GM21381 (cell line): ENCODE results near the gene MGP.

Experiments
- ATAC-seq: cut with Tn5 transposase; IDR thresholded peaks from one replicate; pipeline ENCODE4 v1.9.1; 2021; ENCODE audit warnings: mild to moderate bottlenecking, moderate library complexity; ENCODE audit not compliant: unreplicated experiment

The MGP gene

DNA sequence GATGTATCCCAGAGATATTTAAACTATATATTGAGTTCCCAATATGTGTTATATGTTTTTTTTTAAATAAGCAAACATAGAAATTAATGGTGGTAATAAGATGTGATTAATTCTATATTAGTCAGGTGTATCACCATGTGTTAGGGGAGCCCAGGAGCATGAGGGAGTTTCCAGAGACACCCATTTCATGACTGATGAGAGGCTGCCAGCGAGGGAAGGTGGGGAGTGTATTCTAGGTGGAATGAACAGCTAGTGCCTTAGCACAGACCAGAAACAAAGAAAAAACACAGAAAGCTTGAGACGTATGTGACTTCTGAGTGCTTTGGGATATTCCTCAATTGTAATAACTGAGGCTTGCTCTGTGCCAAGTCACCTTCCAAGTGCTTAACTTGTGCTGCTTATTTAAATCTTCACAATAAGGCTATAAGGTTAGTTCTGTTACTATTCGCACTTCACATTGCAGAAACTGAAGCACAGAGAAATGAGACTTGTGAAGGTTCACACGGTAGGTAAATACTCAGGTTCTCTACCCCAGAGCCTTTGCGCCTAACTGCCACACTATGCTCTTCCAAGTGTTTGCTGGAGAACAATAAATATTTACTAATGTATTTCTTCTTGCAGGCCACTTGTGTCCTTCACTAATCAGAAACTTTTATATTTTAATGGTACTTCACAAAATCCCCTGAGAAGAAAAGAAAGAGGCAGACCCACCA is 17.9 kb upstream of the MGP start:
- no peak for ATAC-seq

- ATAC-seq: no peak
These were observed 16.8 kb upstream of the MGP start for GRCh38 chr12:14902465-14902864.

- ATAC-seq: no peak
These were observed 15.5 kb upstream of the MGP start for GRCh38 chr12:14901228-14901562.

DNA sequence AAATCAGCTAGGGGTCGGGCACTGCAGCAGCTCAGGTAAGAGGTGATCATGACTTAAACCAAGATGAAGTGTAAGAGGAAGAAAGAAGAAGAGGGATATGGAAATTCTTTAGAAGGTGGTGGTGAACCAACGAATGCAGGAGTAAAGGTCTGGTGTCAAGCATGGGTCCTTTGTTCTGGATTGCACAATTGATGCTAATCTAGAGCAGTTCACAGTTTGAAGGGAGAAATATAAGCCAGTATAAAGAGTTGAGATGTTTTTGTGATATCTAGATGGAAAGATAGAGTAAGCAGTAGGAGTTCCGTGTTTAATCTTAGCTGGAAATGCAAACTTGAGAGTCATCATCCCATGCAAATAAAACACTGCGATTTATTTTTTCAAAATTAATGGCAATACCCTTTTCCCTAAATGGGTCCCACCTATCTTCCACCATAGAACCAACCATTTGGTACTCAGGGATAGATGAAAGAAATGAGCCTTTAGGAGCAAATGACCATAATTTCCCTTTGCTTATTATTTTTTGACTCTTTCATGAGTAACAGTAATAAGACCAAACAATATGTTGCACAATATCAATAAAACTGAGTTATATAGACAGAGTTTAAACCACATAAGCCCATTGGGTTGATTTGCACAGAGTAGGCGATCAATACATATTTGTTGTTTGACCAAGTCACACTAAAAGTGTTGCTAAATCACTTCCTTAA is 15.0 kb upstream of the MGP start:
- no peak for ATAC-seq

GRCh38 chr12:14896521-14897169 is 11.0 kb upstream of the MGP start:
- ATAC-seq: no peak

GRCh38 chr12:14893506-14894250 is 8.0 kb upstream of the MGP start:
- no peak for ATAC-seq

DNA sequence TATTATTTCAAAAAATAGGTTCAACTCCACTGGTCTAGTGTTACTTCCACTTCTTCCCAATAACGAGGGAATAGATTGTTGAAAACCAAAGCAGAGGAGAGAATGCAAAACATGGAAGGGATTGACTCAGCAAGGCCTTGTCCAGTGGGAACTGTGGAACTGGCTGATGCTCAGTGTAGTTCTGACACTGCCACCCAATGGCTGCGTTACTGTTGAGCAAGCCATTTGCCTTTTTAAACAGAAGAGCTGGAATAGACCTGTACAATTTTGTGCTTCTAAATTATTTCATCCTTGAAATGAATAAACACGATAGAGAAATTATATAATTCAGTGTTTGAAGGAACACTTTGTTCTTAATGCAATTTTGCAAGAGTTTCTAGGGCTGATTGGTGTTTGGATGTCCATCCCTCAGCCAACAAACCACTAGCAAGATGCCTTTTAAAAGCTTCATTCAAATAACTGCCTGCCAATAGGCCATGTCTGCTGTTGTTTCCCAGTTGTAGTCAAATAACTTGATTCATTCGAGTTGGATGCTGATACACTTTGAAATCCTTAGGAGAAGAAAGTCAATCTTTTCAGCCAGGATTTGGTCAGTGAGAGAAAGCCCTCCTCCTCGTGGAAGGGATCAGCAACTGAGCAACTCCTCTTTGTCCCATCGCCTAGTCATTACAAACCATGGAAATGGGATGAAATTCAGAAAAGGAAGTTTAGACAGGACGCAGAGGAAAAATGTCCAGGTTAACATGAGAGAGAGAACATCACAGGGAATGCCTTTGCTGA is 7.3 kb upstream of the MGP start:
- ATAC-seq: no peak

DNA sequence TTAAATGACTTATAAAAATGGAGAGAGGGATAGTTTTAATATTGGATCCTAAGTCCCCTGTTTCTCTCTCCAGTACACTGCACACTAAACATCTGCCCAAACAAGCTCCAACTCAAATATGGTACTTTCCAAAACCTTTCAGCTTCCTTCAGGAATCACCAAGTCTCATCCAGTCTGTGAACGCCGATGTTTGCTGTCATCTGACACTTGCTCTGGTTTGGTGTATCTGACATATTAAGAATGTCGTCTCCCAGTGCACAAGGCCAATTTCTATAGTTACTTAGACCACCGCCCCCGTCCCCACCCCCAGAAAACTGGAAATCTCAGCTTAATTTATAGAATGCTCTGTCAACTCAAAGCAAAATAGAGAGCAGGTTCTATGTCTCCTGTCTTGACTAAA is 5.0 kb upstream of the MGP start:
- no peak for ATAC-seq

DNA sequence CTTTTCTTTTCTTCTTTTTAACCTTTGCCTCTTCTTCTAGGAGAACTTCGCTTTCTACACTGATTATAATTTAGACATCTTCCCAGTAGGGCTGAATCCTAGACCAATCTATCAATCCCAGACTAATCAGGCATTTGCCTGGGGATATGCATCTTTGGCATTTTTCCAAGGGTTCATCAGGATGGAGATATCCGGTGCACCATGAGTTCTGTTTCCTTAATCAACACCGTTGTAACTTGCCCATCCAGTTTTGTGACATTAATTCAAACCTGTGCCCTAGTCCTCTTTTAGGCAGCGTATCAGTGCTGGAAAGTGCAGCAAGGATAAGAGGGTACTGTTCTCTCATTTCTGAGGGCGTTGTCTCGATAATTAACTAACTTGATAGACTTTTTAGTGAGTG is 617 bp upstream of the MGP start:
- no peak for ATAC-seq

GRCh38 chr12:14884458-14884878 is 1.2 kb downstream of the MGP start:
- ATAC-seq: peak; percentile 99

GRCh38 chr12:14883686-14884085 is 2.0 kb downstream of the MGP start:
- ATAC-seq: no peak

DNA sequence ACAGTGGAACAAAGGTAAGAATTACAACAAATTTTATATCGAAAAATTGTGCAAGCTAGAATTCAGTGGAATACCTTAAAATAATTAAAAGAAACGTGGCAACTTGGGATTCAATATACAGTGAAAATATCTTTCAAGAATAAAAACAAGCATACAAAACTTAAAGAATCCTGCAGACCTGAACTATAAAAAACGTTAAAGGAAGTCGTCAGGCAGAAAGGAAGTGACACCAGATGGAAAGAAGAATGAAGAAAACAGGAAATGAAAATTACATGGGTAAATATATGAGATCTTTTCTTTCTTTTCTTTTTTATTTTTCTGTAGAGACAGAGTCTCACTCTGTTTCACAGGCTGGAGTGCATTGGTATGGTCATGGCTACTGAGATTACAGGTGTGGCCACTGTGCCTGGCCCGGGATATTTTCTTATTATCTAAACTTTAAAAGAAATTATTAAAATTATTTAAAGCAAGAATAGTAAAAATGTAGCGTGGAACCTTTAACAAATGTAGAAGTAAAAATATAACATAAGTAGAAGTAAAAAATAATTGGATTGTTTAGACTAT is 4.7 kb downstream of the MGP start:
- no peak for ATAC-seq

DNA sequence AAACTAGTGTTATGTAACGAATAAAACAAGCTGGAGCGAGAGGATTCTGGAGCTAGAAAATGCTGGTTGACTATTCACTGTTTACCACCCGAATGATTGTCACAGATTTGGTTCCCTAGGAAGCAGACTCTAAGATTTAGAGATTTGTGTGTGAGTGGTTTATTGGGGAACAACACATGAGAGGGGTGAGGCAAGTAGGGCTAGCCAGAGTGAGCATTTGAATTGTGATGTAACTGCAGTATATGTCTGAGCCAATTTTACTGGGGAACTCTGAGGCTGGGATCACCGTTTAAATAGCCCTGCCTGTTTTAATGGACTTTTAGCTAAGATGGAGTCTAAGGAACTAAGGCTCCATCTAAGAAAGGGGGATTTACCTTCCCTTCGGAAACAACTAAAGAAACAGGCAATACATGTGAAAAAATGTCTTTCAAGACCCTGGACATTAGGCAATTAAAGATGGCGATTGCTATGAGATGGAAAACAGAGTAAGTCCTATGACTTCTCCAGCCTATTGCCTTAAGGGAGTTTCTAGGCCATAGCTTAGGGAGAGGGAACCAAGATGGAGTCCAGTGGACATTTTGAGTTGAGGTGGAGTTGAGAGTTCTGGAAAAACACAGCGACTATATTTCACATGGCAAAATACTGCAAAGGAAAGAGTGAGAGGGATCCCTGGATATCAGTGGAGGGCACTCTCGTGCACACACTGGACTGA is 6.3 kb downstream of the MGP start:
- no peak for ATAC-seq

- no peak for ATAC-seq
These were observed 7.2 kb downstream of the MGP start for GRCh38 chr12:14878488-14878887.

DNA sequence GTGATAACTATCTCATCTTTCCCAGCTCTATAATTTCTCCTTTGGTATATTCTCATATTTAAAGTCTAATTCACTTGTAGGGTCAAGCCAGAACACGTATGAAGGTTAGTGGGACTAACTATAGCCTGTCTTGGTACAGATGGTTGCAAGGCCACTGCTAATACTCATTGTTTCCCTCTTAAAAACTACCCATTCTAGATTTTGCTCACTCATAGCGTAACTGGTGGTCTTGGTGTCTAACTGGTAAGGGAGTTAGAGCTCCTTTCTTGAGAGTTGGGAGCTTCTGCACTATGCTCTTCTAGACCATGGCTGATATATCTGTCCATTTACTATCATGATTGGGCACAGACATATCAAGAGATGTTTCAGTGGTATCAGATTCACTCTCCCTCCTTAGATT is 8.8 kb downstream of the MGP start:
- no peak for ATAC-seq

DNA sequence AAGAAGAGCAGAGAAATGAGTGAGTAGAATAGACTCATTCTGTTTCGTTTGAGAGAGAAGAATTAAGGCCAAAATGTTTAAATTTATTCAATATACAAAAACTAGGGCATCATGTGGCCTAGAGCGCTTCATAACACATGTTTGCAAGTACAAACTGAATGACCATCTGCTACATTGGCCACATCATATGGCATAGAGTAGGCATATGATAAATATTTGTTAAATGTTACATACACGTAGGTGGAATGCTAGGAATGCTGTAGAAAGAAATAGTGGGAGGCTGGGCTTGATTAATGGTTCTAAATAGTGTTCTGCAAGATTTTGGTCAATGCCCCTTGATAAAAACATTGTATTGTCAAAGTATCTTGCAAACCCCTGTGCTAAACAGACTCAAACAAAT is 10.8 kb downstream of the MGP start:
- no peak for ATAC-seq

DNA sequence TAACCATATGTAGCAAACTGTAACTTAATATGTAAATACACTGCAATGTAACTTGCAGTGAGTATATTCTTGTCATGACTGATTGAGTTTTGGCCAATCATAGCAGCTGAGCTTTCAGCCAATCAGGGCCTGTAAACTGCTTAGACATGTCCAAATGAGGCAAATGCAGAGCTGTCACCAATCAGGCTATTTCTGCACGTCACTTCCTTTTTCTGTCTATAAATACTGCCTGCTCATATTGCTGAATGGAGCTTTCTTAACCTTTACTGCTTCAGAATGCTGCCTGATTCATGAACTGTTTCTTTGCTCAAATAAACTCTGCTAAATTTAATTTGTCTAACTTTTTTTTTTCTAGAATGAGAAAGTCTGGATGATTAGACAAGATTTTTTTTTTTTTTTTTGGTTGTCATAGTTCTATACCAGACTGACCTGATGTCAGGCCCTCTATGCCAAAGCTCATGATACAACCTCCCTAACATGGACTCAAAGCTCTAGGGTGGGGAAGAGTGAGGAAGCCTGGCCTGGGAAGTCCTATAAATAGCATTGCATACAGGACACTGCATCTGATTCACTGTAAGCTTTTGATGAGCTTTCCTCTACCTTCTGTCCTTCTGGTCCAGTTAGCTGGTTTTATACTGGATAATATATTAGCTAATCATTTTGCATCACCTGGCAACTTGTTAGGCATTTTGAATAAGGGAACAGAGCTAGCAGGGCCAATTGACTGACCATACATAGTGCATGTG is 12.0 kb downstream of the MGP start:
- no peak for ATAC-seq

GRCh38 chr12:14871886-14872285 is 13.8 kb downstream of the MGP start:
- ATAC-seq: no peak

GRCh38 chr12:14871247-14871646 is 14.4 kb downstream of the MGP start:
- no peak for ATAC-seq
